Right atrium auricular region (tissue), 2 donors: ENCODE data around the gene PROCR. TPM values are rescaled to one million over a fixed set of nuclear protein-coding genes. Genes with fewer than 3 reads are reported as not detected.

Experiments
- DNase-seq: peaks from one replicate; pipeline ENCODE4 v3.0.0-alpha.2; 2019; ENCODE audit warnings: low spot score
- H3K27ac ChIP-seq, 2 donors: fragments of 200-600 bp; sonication (generic); 1 replicate in 1 of 2; 2 replicates in 1 of 2; pipeline ENCODE4 v1.5.1; 2016 to 2019
- H3K27me3 ChIP-seq, 2 donors: fragments of 200-600 bp; sonication (generic); one replicate each; pipeline versions ENCODE4 v1.5.1 to v1.6.0; 2017 to 2019
- H3K36me3 ChIP-seq: fragments of 200-600 bp; sonication (generic); one replicate; pipeline ENCODE4 v1.5.1; 2016
- H3K4me1 ChIP-seq, 2 donors: fragments of 200-600 bp; sonication (generic); one replicate each; pipeline versions ENCODE4 v1.5.1 to v1.6.0; 2017 to 2019
- H3K4me3 ChIP-seq, 2 donors: fragments of 200-600 bp; sonication (generic); 1 replicate in 1 of 2; 2 replicates in 1 of 2; pipeline ENCODE4 v1.5.1; 2017 to 2019; ENCODE audit warnings: mild to moderate bottlenecking in 1 of 2, moderate library complexity in 1 of 2
- H3K9me3 ChIP-seq, 2 donors: fragments of 200-600 bp; sonication (generic); one replicate each; pipeline ENCODE4 v1.5.1; 2019
- total RNA-seq, 2 donors: library from RNA; depleted of rRNA; stranded (reverse); fragments of >200 nt; gene quantifications; one replicate each; pipeline ENCODE4 v1.1.0, GENCODE V29; 2016
- TF ChIP-seq, protein P1 (sequence below), 2 donors: fragments of 200-600 bp; sonication (generic); IDR thresholded peaks; one replicate each; pipeline ENCODE4 v1.5.1; 2019; ENCODE audit warnings: antibody characterized with exemption in 2 of 2

Gene PROCR
- total RNA-seq, 2 donors from 2014 or later, result 37.7 to 51.0 TPM

DNA sequence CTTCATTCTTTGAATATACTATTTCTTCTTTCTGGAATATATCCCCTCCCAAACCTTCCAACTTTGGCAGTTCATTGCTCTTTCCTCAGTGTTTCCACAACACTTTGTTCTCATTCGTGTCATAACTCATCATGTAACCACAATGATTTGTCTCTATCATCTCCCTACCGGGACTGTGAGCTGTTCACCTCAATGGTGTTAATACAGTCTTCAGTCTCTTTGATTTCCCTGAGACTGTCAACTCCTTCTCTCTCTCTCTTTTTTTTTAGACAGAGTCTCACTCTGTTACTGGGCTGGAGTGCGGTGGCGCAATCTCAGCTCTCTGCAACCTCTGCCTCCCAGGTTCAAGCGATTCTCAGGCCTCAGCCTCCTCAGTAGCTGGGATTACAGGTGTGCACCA lies 52.1 kb downstream of the PROCR start:
- no peak overlapping the region for H3K27ac ChIP-seq
- H3K9me3 ChIP-seq, result no peaks in the 10 kb centered on the region
- TF ChIP-seq, protein P1, sequence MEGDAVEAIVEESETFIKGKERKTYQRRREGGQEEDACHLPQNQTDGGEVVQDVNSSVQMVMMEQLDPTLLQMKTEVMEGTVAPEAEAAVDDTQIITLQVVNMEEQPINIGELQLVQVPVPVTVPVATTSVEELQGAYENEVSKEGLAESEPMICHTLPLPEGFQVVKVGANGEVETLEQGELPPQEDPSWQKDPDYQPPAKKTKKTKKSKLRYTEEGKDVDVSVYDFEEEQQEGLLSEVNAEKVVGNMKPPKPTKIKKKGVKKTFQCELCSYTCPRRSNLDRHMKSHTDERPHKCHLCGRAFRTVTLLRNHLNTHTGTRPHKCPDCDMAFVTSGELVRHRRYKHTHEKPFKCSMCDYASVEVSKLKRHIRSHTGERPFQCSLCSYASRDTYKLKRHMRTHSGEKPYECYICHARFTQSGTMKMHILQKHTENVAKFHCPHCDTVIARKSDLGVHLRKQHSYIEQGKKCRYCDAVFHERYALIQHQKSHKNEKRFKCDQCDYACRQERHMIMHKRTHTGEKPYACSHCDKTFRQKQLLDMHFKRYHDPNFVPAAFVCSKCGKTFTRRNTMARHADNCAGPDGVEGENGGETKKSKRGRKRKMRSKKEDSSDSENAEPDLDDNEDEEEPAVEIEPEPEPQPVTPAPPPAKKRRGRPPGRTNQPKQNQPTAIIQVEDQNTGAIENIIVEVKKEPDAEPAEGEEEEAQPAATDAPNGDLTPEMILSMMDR (IDR thresholded peaks at IDR 0.05), result no peak
- H3K36me3 ChIP-seq, result no peaks in the 10 kb centered on the region
- H3K27me3 ChIP-seq, result no peaks in the 10 kb centered on the region
- H3K4me1 ChIP-seq, result peaks cover 0 to 14% of the 10 kb centered on the region in 2 donors
- DNase-seq, result no peak
- H3K4me3 ChIP-seq, result no peak overlapping the region

DNA sequence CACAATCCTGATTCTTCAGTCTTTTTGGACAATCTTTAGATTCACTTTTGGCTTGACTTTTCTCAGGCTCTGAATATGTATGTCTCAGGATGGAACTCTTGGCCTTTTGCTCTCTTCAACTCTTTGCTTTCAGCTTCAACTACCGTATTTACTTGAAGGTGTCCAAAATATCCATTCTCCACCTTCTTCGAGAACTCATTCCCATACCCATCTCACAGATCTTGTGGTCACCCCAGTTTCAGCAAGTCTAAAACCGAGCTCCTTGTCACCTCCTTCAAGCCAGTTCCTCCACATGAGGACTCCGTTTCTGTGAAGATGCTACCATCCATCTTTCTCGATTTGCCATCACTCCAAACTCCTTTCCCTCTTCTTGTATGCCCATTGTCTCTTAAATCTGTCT lies 52.7 kb downstream of the PROCR start:
- no peaks in the 10 kb centered on the region for H3K36me3 ChIP-seq
- no peaks in the 10 kb centered on the region for H3K9me3 ChIP-seq
- H3K27ac ChIP-seq, result no peak overlapping the region
- H3K27me3 ChIP-seq, result no peaks in the 10 kb centered on the region
- TF ChIP-seq, protein P1 (IDR thresholded peaks at IDR 0.05), result no peak
- H3K4me3 ChIP-seq, result no peak overlapping the region
- no peak for DNase-seq
- H3K4me1 ChIP-seq, result peaks cover 0 to 14% of the 10 kb centered on the region in 2 donors

DNA sequence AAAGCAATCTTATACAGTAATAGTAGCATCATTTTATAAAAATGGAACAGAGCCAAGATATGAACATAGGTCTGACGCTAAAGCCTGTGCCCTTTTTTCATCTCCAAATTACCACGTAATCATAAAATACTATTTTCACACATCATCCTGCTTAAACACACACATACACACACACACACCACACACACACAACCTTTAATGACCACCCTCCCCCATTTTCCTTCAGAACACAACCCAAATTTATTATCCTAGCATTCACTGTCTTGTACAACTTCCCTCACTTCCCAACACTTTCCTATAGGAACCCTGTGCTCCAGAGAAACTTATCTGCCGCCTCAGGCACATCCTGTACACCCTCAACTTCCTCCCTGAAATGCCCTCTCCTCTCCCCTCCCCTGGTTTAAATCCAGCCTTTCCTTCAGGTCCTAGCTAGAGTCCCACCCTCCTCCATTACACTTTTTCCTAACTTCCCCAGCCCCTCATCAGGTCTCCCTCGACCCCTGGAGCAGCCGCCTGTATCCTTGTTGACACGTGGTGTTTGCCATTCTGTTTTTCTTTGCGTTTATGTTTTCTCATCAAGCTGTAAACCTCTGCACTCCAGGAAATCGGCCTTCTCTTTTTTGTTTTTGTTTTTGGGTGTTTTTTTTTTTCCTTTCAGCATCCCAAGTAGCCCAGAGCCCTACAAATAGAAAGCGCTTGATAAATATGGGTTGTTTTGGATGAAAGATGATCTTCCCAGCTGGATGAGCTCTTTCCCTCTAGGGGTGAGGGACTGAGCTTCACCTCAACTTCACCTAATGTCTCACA lies 53.6 kb downstream of the PROCR start:
- no peak for DNase-seq
- TF ChIP-seq, protein P1 (IDR thresholded peaks at IDR 0.05), result no peak
- Histone ChIP-seq H3K9me3 (no peaks in the 10 kb centered on the region), H3K4me3 (no peak overlapping the region), H3K27ac (no peak overlapping the region), H3K36me3 (no peaks in the 10 kb centered on the region), H3K27me3 (no peaks in the 10 kb centered on the region), H3K4me1 (peaks cover 0 to 14% of the 10 kb centered on the region in 2 donors)

DNA sequence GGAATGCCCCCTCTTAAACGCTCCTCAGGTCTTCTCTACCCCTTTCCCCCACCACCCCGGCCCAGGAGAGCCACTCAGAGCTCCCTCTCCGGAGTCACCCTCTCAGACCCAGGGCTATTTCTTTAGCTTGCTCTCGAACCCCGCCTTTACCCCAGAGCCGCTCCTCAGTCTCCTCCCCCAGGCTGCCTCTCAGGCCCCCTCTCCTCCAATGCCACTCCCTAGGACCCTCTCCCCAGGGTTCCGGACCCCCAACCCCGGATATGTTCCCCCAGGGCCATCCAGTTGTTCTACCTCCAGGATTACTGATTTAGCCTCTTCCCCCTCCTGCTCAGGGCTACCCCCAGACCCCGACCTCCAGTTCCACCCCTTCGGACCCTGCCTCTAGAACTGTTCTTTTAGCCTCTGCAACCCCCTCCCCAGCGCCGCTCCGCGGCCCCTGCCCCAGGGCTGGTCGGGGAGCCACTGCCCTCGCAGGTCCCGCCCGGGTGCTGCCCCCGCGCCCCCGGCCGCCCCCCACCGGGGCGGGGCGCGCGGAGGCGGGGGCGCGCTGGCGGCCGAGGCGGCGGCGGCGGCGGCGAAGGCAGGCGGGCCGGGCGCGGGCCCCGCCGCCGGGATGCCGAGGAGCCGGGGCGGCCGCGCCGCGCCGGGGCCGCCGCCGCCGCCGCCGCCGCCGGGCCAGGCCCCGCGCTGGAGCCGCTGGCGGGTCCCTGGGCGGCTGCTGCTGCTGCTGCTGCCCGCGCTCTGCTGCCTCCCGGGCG lies 54.4 kb downstream of the PROCR start, which contains the start of gene MMP24:
MMP24 (plus strand) TSS at position 565 of the 758 bp plus-strand sequence; CDS start at position 614, 49 bp downstream.
- TF ChIP-seq, protein P1 (IDR thresholded peaks at IDR 0.05), result no peak
- Histone ChIP-seq H3K4me3 (peak within 1 kb of the TSS in 1 of 2 donors; percentile 34), H3K9me3 (no peaks in the 10 kb centered on the region), H3K27ac (no peak within 1 kb of the TSS), H3K4me1 (peaks cover 0 to 14% of the 10 kb centered on the region in 2 donors), H3K36me3 (no peaks in the 10 kb centered on the region), H3K27me3 (no peaks in the 10 kb centered on the region)
- DNase-seq, result no peak

Other genes with a start within 250 kb of the PROCR start
- 10 to 100 TPM; 23.0 to 38.3 TPM for gene GSS, start 216.3 kb upstream of the PROCR start, total RNA-seq
- gene MYH7B, start 216.2 kb upstream of the PROCR start, total RNA-seq, result 10 to 100 TPM; 24.4 to 34.9 TPM
- gene TRPC4AP, start 79.3 kb upstream of the PROCR start, total RNA-seq, result 10 to 100 TPM; 32.4 to 39.2 TPM
- 10 to 100 TPM; 13.8 to 16.1 TPM for gene EDEM2, start 24.7 kb upstream of the PROCR start, total RNA-seq
- gene MMP24, start 54.6 kb downstream of the PROCR start, total RNA-seq, result 1 to 10 TPM; 2.2 to 3.8 TPM
- 10 to 100 TPM; 11.9 to 24.2 TPM for gene MMP24OS, start 106.0 kb downstream of the PROCR start, total RNA-seq
- gene EIF6, start 112.7 kb downstream of the PROCR start, total RNA-seq, result 10 to 100 TPM; 23.0 to 44.3 TPM
- not detected for gene FAM83C, start 120.4 kb downstream of the PROCR start, total RNA-seq
- 10 to 100 TPM; 33.2 to 53.9 TPM for gene UQCC1, start 239.9 kb downstream of the PROCR start, total RNA-seq